HuH-7.5 (cell line): Measurements from ENCODE around the gene NDST1.

ENCODE experiments used
- DNase-seq: peaks from one replicate; pipeline ENCODE4 v3.0.0; 2011; ENCODE audit warnings: low spot score

Gene NDST1

DNA sequence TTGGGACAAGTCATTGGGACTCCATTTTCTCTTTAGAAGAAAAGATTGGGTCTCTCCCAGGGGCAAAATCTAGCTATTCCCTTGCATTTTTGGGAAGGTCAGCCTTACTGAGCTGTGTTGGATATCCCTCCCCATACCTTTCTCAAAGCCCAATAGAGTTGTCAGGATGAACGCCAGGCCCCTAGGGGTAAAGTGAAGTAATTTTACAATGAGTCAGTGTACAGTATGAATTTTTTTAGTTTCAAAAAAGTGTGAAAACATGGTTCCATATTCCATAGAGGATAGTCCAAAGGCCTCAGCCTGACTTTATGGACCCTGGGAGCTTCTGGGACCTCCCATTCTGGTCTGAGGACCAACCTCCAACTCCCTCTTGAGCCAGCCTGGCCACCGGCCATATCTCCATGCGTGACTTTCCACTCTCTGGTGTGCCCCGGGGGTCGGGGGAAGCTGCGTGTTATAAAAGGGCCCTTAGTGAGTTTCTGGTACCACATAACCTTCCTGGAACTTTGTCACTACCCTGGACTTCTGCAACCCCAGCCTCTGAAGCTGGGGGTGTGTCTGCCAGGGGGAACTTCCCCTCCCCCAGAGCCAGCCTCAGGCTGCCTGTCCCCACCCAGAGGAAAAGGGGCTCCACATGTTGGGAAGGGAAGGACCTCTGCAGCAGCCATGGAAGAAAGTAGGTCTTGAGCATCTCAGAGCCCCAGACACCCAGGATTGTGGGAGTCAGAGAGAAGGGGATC is 80.1 kb downstream of the NDST1 start:
- no peak for DNase-seq

DNA sequence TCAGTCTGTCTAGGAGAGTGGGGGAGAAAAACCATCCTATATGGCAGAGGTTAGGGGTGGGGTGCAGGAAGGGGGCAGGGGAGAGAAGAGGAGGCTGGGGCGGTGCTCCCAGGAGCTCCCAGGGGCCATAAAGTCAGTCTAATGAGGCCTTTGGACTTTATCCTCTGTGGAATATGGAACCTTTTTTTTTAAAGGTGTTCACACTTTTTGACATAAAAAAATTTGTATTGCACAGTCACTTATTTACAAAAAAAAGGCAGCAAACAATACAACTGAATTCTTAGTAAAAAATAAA is 80.6 kb downstream of the NDST1 start:
- DNase-seq: no peak

DNA sequence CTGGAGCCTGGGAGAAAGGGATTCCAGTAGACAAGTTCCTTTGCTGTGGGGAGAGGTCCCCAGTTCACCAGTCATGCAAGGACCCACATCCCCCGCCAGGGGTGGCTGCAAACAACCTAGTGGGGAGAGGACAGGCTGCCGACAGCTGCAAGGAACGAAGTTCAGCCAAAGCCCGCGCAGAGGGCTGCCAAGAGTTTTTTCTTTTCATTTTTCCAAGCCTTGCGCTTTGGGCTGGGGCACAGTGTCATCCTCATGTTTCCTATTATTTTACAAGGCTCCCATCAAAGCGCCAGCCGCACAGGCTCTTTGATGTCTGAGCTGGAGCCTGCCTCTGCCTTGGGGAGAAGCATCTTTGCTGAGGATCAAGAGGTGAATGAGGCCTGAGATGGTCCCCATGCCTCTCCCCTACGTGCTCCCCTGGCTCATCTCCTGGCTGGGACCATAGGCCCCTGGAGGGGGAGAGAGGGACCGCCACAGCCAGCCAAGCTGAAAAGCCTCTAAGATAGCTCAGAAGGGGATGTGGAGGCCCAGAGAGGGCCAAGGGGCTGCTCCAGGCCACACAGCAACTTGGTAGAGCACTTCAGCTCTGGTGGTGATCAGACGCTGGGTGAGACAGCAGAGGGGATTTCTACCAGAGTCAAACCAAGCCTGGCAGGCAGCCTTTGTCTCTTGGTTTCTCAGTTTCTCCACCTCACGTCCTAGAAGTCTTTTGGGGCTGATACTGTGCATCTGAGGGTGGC is 82.1 kb downstream of the NDST1 start:
- DNase-seq: no peak

DNA sequence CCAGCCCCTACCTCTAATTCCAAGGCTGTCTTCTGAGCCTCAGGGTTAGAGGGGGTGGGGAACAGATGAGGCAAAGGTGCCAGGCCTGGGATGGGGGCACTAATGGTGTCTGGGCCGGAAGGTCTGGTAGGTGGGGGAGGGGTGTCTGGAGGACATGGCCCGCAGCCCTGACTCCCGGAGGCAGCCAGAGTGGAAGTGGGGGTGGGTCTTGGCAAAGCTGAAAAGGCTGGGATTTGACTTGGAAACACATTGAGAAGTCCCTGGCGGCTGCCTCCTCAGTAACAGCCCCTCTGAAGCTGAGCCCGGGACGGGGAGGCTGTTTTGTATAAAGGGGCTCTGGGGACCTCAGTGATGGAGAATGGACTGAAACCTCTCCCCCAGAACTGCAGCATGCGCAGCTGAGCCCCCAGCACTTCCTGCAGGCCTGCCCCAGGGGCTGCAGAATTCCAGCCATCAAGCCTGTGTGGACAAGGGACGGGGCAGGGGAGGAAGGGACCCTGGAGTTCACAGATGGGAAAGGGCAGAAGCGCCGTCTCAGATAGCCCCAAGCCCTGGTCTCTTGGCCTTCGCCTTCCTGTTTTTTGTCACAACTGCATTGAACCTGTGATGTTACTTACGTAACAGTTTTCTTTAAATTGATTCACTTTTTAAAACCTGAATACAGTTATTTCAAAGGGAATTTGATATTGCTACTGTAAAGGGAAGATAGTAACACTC is 83.2 kb downstream of the NDST1 start:
- DNase-seq: no peak

DNA sequence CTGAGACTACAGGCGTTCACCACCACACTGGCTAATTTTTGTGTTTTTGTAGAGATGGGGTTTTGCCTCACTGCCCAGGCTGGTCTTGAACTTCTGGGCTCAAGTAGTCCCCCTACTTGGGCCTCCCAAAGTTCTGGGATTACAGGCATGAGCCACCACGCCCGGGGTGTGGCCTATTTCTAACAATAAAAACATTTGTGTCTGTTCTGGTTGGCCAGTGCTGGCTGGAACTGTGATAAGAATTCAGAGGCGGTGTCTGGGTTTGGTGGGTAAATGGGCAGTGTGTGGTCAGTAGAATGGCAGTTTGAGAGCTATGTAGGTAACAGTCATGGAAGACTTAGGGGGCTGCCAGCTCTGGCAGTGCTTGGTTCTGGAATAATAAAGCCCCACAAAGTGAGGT is 85.7 kb downstream of the NDST1 start:
- no peak for DNase-seq

DNA sequence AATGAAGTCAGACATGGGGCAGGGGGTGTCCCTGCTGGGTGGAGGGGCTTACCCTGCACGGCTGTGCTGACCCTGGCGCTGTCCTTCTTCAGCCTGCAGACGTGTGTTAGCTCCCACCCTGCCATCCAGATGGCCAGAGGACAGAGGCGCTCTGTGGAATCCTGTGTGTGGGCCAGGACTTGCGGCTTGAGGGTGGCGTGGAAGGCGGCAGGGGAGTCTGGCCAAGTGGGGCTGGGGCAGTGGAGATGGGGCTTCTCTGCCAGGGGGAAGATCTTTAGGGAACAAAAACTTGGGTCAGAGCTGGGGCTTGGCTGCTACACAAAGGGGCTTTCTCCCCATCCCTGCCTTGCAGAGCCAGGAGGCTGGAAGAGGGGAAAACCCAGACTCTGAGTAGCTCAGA is 86.1 kb downstream of the NDST1 start:
- DNase-seq: no peak

DNA sequence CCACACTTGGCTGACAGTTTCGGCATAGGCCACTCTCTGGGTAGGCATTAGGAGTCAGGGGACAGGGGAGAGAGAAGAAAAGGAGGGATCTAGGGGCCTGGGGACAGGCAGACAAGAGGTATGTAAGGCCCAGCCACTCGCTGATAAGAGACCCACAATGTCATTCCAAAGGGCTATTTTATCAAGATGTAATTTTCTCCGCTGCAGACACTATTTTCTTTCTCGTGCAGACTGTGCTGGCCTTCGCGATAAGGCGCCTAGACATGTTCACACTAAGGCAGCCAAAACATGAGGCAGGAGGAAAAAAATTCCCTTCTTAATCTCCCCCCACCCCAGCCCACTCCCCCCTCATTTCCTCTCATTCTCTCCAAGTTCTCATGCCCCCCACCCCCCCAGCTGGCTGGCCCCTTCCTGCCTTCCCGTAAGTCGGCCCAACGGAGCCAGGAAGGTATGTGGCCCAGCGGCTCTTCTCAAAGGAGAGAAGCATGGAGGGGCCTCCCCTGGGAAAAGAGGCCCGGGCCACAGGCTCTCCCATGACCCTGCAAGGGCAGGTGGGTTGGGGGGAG is 87.6 kb downstream of the NDST1 start:
- no peak for DNase-seq

DNA sequence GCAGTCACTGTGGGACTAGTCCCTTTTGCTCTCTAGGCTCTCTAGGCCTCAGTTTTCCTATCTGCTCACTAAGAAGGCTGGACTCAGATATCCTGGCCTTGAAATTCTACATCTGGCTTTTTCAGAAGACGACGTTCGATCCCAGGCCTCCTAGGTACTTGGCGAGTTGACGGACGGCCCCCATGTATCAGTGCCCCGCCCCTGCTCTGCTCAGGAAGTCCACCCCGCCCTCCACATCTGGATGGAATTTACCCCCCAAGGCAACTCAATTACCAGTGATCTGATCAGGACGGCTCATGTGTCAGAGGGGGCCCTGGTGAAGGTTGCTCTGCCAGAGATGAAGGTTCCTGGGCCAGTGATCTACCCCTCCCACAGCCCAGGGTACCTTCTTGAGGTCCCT is 88.4 kb downstream of the NDST1 start:
- no peak for DNase-seq

DNA sequence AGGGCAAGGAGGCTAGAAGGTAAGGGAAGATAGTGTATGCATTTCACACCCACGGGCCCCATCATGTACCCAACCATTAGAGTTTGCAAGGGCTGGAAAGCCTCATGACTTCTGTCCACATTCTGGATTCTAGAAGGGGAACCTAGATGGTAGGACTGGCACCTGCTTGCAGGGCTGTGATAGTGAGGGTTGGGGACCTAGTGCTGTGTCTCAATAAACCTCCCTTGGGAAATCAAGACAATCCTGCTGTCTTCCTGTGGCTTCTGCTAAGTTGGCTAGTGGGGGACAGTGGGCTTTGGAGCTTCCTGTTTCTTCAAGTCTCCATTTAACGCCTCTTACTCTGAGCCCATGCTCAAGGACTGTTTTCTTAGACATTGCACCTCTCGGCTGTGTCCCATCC is 88.9 kb downstream of the NDST1 start:
- no peak for DNase-seq

DNA sequence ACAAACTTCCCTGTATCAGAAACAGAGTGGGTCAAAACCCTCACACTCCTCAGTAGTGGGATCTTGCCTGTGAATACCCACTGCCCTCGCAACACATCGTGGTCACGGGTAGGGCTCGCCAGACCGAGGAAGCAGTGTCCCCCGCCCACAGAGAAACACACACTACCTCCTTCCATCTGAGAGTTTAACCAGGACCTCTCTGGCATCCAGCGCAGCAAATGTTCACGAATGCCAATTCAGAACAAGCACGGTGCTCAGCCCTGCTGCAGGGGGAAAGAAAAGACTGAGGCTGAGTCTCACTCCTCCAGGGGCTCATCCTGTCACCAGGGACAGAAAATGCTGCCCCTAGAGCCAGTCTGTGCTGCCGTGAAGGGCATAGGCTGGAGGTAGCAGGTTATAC is 90.1 kb downstream of the NDST1 start:
- no peak for DNase-seq

DNA sequence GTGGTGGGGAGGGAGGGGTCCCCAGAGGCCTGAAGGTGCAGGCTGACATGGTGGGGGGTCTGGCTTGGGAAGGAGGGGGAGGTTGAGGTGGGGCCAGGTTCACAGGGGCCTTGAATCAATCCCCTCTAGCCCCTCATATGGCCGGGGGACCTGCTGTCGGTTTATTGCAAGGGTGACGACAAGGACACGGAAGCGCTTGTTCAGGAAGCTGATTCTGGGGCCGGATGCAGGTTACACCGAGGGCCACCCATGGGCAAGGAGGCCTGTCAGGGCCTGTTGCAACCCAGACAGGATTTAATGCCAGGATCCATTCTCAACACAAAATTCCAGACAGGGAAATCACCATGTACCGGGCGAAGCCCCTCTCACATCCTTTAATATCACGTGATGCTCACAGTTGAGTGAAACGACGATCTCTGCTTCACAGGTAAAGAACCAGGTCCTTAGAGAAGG is 90.9 kb downstream of the NDST1 start:
- no peak for DNase-seq

DNA sequence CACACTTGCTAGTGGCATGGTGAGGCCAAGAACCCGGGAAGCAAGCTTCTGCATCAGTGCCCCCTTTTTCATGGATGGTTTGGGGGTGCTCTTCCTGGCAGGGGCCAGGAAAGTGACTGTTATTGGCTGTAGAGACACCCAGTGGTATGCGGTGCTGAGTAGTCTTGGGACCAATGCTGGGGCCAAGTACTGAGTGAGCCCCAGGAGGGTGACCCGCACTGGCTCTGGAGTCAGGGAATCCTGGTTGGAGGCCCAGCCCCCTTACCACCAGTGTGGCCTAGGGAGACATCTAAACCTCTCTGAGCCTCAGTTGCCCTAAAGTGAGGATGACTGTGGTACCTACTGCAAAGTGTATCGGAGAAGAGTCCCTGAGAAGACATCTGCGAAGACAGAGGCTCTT is 91.3 kb downstream of the NDST1 start:
- no peak for DNase-seq

DNA sequence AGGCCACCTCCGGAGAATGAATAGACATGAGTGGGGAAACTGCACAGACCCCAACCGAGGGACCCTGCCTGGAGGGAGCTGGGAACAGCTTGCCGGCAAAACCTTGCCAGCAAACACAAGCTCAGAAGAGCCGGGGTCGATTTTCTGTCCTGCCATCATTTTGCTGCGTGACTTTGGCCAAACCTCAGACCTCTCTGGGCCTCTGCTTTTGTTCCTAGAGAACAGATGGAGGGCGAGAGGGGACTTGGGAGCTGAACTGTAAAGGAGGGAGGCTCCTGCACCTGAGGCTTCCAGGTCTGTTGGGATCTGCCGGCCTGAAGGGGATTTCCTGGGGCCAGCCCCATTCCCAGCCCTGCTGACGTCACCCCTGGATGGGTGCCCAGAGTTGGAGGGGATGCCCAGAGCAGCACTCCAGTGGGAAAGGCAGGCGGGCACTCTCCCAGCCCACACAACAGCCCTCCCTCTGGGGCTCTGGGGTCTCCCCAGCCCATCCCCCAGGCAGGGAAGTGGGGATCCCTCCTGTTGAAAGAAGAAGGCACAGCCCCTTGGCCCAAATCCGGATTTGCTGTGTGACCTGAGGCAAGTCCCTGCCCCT is 92.1 kb downstream of the NDST1 start:
- peak; percentile 82 for DNase-seq

DNA sequence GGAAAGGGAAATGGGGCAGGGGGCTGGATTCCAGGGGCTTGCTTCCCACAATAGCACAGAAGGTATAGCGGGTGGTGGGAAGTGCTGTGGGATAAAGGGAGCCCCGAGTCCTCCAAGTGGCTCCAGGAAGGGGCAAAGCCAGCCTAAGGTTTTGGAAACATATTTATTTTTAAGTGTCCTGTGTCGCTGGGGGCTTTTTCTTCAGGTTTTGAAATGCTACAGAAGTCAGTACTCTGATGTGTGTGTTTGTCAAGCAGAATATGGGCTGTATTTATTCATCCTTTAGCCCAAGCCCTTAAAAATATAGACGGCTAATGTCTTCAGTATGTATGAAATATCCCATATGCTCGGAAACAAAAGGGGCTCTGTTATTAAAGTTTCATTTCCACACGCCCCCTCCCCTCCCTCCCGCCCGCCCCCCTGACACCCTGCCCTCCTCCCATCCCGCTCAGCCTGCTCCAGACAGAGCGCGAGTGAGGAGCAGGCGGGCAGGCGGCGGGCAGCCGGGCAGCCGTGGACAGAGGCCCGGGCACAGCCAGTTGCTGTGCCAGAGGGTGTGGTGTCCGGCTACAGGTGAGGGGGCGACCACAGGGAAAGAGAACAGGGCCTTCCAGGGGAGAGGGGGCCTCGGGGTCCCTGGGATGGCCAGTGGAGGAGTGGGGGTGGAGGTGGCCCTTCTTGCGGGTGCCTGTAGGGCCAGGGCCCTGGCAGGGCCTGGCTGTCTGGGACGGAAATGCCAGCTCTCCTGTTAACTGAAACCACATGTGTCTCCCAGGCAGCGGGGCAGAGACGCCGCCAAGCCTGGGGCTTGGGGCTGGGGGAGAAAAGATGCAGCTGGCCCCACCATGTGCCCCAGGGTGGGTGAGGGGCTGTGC is 92.9 kb downstream of the NDST1 start:
- DNase-seq: no peak

DNA sequence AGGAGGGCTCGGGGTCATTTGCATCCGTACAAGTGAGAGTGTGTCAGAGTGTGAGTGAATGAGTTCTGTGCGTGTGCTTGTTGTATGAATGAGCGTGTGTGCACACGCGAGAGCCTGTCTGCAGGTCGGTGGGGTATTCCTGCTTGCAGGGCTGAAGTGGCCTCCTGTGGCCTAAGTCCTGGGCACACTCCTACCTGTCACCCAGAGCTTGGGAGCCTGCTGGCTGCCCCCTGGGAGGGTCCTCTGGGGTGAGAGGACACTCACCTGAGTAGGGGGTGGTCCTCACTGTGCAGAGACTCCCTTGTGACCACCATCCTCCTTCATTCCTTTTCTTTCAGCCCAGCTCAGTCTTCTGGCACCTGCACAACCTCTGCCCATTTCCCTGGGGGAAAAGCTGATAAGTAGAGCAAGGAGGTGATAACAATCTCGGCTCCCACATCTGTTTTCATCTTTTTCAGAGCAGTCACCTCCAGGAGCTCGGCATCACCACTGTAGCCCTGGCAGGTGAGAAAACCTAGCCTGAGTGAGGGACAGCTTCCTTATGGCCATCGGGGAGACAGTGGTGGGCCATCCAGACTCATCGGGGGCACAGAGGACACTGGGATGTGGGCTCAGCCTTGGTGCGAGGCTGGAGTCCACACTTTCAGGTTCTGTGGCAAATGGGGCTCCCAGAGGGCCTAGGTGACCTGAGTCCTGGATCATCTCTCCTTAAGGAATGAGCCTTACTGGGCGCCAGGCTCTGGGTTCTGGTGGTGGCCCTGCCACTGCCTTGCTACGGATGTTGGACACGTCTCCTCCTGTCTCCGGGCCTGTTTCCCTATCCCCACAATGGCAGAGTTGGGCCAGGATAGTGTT is 93.8 kb downstream of the NDST1 start:
- DNase-seq: no peak

DNA sequence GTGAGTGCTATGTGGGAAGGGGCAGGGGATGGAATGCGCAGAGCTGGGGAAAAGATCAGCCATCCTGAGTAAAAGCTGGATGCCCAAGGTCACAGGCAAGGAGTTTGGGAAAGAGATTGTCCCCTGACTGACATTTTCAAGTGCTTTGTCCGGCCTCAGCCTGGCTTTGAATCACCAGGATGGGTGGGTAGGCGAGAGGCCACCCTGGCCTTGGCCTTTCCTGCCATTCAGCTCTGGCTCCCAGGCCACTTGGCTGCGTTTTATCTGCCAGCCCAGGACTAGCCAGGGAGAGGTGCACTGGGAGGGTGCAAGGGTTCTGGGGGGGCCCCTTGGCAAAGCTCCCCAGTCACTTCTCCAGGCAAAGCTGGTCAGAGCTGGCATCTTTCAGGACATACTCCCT is 95.1 kb downstream of the NDST1 start:
- no peak for DNase-seq

DNA sequence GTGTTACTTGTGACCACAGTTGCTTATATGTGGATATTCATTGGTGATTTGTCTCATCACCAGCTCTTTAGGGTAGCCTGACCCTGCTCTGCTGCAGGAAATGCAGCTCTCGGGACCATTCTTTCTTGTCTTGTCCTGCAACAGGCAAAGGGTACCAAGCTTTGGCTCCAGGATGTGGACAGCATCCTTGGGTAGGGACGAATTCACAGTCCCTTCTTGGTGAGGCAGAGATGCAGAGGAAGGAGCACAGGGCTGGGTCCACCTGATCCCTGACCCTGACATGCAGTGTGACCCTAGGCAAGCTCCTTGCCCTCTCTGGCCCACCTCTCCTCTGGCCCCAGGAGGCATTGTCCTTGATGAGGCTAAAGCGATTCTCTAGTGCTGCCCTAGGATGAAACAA is 95.6 kb downstream of the NDST1 start:
- DNase-seq: no peak

DNA sequence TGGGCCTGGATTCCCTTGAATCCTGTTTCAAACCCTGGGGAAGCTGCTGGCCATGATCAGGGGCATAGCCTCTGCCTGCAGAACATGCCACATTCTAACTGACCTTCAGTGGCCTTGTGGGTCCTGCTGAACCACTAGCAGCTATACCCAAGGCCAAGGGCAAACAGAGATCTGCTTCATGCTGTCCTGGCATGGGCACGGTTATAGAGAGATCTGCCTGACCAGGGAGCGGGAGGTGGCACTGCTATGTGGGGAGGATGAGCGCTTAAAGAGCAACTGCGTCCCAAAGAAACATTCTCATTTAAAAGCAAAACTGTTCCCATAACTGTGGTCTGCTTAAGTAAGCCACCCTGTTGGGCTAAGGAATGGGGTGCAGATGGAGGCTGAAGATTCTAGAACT is 96.1 kb downstream of the NDST1 start:
- no peak for DNase-seq

DNA sequence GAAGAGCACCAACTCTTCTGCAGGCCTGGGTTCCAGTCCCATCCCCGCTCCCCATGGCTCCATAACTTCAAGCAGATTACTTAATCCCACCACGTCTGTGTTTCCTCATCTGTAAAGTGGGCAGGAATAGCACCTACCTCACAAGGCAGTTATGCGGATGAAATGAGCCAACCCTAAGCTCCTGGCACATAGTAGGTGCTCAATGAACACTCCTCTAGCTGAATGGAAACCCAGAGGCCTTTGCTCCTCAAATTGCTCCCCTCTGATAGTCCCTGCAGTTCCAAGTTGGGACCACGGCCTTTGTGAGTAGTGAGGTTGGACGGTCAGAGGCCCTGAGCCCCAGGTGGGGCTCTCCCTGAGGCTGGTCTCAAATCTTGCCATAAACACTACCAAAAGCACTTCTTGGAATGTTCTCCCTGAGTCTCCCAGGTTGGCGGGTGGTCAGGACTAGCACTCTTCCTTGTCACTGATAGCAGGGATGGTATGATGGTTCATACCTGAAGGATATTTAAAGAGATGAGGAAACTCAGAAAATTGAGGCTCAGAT is 97.0 kb downstream of the NDST1 start:
- DNase-seq: no peak

DNA sequence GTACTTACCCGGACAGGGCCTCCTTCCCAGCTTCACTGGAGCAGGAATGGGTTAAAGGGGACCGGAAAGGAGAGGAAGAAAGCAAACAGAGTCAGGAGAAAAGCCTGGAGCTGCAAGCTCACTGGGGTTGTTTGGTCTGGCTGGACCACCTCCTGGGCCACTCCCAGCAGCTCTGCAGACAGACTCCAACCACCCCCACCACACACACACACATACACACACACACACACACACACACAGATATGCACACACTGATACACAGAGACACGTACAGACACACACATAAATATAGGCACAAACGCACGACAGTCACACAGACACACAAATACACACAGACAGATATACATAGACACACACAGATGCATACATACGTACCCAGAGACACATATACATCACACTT is 97.6 kb downstream of the NDST1 start:
- DNase-seq: peak; percentile 73
